ENCODE results near the gene NOS3. TPM values are rescaled to one million over a fixed set of nuclear protein-coding genes. Genes with fewer than 3 reads are reported as not detected.

NOS3 gene
- total and polyA plus RNA-seq, 2 of the 13 experiments (the other 11 are each of a cell fraction or from before 2014, with no cell fraction given) = 3.7 to 7.5 TPM

- TF ChIP-seq MLXIP (CRISPR knock-in tag; IDR thresholded peaks at IDR 0.05; ENCODE audit: borderline replicate concordance) = no peak
- no peak for TF ChIP-seq HMG20B (CRISPR knock-in tag; conservative IDR thresholded peaks at IDR 0.05)
- TF ChIP-seq SMARCE1 (IDR thresholded peaks at IDR 0.05; ENCODE audit: borderline replicate concordance) = no peak
- no peak for TF ChIP-seq BATF2 (CRISPR knock-in tag; IDR thresholded peaks at IDR 0.05)
- TF ChIP-seq ATF6 (CRISPR knock-in tag; conservative IDR thresholded peaks at IDR 0.05) = no peak
- no peak for TF ChIP-seq AGO2 (optimal IDR thresholded peaks at IDR 0.05; ENCODE audit: low read depth, low read length)
- TF ChIP-seq STAG1 (CRISPR knock-in tag; IDR thresholded peaks at IDR 0.05) = peak; percentile 26; the same call in 1 of the 2 replicates
- no peak for TF ChIP-seq WIZ (CRISPR knock-in tag; IDR thresholded peaks at IDR 0.05)
- no peak for TF ChIP-seq NFE2 (CRISPR knock-in tag; IDR thresholded peaks at IDR 0.05)
- TF ChIP-seq ZNF3 (CRISPR knock-in tag; IDR thresholded peaks at IDR 0.05) = no peak
- no peak for TF ChIP-seq ZC3H4 (CRISPR knock-in tag; IDR thresholded peaks at IDR 0.05; ENCODE audit: borderline replicate concordance)
- no peak for TF ChIP-seq ZBTB8A (CRISPR knock-in tag; IDR thresholded peaks at IDR 0.05; ENCODE audit: borderline replicate concordance, low read depth)
- TF ChIP-seq ZNF850 (CRISPR knock-in tag; conservative IDR thresholded peaks at IDR 0.05) = no peak
- peak; percentile 76; the same call in 1 of the 2 replicates for TF ChIP-seq ZBTB39 (CRISPR knock-in tag; IDR thresholded peaks at IDR 0.05)
- no peak for TF ChIP-seq PHB2 (IDR thresholded peaks at IDR 0.05; ENCODE audit: partially characterized antibody)
Observed at GRCh38 chr7:151009327-151010036, 18.7 kb downstream of the NOS3 start (continued).
